HG03060 (cell line): ENCODE data around the gene TTLL12.

ENCODE experiments used
- ATAC-seq: cut with Tn5 transposase; IDR thresholded peaks from one replicate; pipeline ENCODE4 v1.9.1; 2021; ENCODE audit warnings: low read depth, moderate number of reproducible peaks; ENCODE audit not compliant: unreplicated experiment

Gene TTLL12

GRCh38 chr22:43186272-43187170 is at the start of gene TTLL12:
Gene TTLL12, minus strand, starts transcription at chr22:43187134. Its CDS starts 65 bp downstream, at chr22:43187069.
- no peak for ATAC-seq

GRCh38 chr22:43235445-43236409 is 48.8 kb upstream of the TTLL12 start:
- no peak for ATAC-seq

DNA sequence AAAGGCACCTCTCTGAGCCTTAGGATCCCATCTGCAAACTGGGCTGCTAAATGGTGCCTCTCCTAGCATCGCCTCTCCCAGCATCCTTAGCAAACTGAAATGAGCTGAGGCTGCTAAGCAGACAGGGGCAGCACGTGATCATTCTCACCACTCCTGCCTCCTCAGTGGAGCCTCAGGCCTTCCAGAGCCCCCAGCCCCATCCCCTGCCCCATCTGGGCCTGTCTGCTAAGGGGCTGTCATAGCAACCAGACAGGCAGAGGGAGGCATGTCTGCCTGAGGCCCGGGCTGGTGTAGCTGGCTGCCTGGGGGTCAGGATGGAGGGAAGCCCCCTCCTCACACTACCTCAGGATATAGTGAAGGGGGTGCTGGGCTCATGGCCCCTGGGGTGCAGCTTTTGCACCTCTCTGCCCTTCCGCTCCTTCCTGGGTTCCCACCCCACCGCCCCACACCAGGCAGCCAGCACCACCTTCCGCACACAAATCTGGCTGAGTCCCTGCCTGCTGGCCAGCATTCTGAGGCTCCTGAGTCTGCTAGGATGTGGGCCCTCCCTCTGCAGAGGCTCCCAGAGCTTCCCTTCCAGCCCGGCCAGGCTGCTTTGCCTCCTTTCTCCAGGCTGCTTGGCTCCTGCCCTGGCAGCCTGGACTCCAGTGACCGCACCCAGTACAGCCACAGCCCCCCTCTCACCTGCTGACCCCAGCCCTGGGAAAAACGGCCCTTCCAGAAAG is 47.5 kb upstream of the TTLL12 start:
- no peak for ATAC-seq

- ATAC-seq, result no peak
Observed at GRCh38 chr22:43233529-43233928, 46.6 kb upstream of the TTLL12 start.

DNA sequence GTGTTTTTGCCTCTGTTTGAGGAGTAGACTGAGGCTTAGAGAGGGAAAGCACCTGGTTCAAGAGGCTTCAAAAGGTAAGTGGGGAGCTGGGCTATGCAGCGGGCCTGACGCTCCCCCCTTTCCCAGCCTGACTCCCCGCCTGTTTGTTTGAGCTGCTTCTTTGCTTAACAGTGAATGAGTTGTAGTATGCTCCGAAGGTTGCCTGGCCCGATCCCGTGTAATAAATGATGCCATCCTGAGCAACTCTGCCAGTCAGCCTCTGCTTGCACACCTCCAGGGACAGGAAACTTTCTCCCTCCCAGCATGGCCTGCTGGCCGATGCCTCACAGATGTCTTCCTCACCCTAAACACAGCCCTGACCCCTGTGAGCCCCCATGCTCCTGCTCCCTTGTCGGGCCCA is 45.5 kb upstream of the TTLL12 start:
- no peak for ATAC-seq

DNA sequence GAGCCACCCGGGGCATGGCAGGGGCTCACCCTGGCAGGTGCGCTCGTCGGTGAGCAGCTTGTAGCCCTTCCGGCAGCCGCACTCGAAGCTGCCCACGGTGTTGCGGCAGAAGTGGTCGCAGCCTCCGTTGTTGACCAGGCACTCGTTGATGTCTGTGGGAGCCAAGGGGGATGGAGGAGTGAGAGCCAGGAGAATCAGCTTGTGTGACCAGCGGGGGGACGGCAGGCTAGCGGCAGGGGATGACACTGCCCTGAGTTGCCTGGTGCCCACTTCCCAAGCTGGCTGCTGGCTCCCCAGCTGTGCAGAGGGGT is 44.7 kb upstream of the TTLL12 start:
- ATAC-seq, result no peak

GRCh38 chr22:43230971-43231723 is 44.2 kb upstream of the TTLL12 start:
- no peak for ATAC-seq

DNA sequence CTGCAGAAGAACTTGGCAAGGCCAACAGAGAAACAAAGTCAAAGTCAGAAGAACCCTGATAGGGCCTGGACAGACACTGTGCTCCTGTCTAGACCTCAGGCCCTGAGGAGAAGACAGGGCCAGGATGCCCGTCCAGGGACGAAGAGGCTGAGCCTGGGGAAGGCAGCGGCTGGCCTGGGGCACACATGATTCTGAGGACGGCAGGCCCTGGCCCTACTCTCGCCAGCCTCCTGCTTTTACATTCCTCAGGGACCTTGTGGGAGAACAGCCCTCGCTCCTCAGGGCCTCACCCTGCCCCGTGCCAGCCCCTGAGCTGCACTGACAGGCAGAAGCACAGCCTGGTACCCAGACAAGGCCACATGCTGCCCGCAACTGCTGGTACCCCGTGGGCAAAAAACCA is 43.6 kb upstream of the TTLL12 start:
- ATAC-seq, result no peak

GRCh38 chr22:43228863-43229262 is 41.9 kb upstream of the TTLL12 start:
- ATAC-seq, result no peak

DNA sequence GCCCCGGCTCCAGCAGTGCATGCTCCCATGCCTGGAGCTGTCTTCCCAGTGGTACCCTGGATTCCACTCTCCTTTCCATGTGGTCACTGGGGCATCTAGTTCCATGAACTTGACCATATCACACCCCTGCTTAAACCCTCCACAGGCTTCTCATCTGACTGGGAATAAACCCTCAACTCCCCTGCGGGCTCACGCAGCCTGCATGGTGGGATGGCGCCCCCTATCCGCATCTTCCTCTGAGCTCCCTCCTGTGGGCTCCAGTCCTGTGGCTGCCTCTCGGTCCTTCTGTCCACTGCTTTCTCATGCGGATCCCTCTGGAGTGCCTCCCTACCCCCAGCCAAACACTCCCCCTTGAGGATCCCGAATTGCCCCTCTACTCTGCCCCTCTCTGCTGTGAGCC is 41.4 kb upstream of the TTLL12 start:
- ATAC-seq, result no peak

DNA sequence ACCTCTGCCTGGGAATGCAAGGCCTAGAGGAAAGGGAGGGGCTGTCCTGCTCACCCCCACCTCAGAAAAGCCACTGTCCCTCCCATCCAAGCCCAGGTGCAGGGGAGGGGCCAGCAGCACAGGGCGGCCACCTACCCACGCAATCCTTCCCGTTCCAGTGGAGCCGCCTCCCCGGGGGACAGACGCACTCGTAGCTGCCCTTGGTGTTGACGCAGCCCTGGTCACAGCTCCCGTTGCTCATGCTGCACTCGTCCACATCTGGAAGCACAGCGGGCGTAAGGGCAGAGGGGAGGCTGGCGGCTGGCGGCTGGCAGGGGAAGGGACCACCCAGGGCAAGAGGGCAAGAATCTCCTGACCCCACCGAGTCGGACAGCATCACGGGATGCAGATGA is 40.3 kb upstream of the TTLL12 start:
- ATAC-seq, result no peak

DNA sequence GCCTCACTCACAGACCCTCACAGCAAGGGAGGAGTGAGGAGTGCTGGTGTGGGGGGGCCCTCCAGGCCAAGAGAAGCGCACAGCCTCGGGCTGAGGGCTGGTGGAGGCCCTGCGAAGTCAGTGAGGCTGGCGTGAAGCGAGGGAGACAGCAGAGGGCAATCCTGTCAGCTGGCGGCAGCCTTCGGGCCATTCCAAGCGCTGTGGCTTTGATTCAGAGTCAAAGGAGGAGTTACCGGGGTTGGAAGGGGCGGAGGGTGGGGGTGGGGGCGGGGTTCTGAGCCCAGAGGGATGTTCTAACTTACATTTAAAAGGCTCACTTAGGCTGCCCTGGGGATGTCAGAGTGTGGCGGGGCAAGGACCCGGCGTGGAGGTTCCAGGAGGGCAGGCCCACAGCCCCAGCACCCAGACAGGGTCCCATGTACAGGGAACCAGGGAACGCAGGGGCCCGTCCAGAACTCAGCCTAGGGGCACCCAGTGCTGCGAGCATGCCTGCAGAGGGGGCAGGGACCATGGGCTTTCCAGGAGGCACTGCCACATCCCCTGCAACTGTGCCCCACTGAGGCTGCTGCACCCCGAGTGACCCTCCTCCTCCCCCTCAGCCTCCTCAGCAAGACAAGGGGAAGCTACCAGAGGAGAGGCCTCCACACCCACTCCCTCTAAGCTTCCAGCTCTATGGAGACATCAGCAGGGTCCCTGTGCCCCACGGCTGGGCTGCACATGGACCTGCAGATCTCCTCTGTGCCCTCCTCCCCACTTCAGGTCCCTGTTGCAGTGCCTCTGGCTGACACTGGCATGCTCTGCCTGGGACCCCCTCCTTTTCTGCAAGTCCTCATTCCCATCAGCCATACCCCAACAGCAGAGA is 39.7 kb upstream of the TTLL12 start:
- no peak for ATAC-seq

DNA sequence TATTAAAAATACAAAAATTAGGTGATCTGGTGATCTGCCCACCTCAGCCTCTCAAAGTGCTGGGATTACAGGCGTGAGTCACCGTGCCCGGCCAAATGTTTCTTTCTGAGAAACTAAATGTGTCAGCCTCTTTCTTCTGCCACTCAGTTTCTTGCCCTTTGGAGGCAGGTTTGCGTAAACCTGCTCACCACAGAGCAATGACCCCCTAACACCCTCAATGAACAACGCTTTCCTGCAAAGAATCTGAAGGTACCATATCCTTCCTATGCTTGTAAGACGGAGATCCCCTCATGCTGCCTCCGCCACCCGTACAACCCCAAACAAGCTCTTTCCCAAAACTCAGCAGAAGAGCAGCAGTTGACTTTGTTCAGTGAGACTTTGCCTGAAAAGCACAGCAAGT is 38.7 kb upstream of the TTLL12 start:
- ATAC-seq, result no peak

DNA sequence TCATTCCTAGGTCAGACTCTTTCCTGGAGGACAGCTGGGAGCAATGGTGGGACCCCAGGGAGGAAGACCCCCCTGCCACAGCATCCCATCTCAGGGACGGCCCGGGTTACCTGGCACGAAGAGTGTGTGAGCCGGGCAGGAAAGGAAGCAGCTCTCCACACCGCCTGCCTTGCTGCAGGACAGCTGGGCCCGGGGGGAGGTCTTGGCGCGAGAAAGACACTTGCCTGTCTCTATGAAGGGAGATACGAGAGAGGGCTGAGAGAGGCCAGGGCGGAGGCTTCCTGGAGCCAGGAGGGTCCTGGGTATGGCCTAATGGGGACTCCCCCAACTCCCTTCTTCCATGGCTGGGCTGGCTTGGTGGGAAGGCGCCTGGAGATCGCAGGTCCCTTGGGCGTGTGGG is 36.1 kb upstream of the TTLL12 start:
- ATAC-seq, result no peak

- ATAC-seq, result no peak
Observed at GRCh38 chr22:43222262-43222661, 35.3 kb upstream of the TTLL12 start.

- no peak for ATAC-seq
Observed at GRCh38 chr22:43220625-43221380, 33.9 kb upstream of the TTLL12 start.

DNA sequence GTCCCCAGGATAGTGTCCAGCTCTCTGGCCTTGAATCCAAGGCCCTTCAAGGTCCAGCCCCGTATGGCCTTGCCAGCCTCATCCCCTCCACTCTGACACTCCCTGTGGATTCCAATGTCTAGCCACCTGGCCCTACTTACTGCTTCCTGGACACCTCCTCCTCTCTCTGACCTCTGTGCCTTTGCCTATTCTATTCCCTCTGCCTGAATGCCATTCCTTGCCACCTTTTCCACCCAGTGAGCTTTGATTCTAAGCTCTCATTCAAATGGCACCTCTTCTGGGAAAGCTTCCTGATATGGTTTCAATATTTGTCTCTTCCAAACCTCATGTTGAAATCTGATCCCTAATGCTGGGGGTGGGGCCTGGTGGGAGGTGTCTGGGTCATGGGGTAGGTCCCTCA is 31.9 kb upstream of the TTLL12 start:
- no peak for ATAC-seq

- ATAC-seq, result no peak
Observed at GRCh38 chr22:43217285-43218030, 30.5 kb upstream of the TTLL12 start.
